GM12878 (cell line): ENCODE results near the gene PSMB10.

Source experiments
- EP300 ChIP-seq, 2 experiments: fragments of 150-350 bp in 1 of 2; IDR thresholded peaks; 2 replicates each; pipeline ENCODE4 v1.6.1; 2011 to 2012; ENCODE audit warnings: low read depth in 2 of 2, low read length in 2 of 2, borderline replicate concordance in 1 of 2, improper control_type of control experiment in 1 of 2, inconsistent platforms in 1 of 2; ENCODE audit not compliant: control insufficient read depth in 1 of 2
- ESRRA ChIP-seq: IDR thresholded peaks from 2 replicates; pipeline ENCODE4 v1.6.1; 2012; ENCODE audit warnings: mild to moderate bottlenecking, low read length, improper control_type of control experiment
- EZH2 ChIP-seq: IDR thresholded peaks from 2 replicates; pipeline ENCODE4 v1.6.1; 2012; ENCODE audit warnings: low read depth, mild to moderate bottlenecking, control low read depth, inconsistent platforms, low read length, borderline replicate concordance; ENCODE audit not compliant: control insufficient read depth
- KLF5 ChIP-seq: fragments of 450-650 bp; IDR thresholded peaks from 2 replicates; pipeline ENCODE4 v1.6.1; 2014; ENCODE audit warnings: mild to moderate bottlenecking; ENCODE audit not compliant: partially characterized antibody
- NBN ChIP-seq: fragments of 450-650 bp; IDR thresholded peaks from 2 replicates; pipeline ENCODE4 v1.6.1; 2016
- NR2C1 ChIP-seq: fragments of 450-650 bp; IDR thresholded peaks from 2 replicates; pipeline ENCODE4 v1.6.1; 2017; ENCODE audit warnings: antibody characterized with exemption, mild to moderate bottlenecking, moderate library complexity
- NRF1 ChIP-seq: conservative IDR thresholded peaks from 2 replicates; pipeline ENCODE4 v1.6.1; 2011; ENCODE audit warnings: mild to moderate bottlenecking, low read depth, low read length, improper control_type of control experiment
- POLR2AphosphoS5 ChIP-seq: IDR thresholded peaks from 2 replicates; pipeline ENCODE4 v1.6.1; 2011; ENCODE audit warnings: mild to moderate bottlenecking, low read length, inconsistent platforms
- STAT3 ChIP-seq: IDR thresholded peaks from 2 replicates; pipeline ENCODE4 v1.6.1; 2011; ENCODE audit warnings: low read depth, low read length, improper control_type of control experiment
- TF ChIP-seq, protein P1 (sequence below): IDR thresholded peaks from 2 replicates; pipeline ENCODE4 v1.6.1; 2012; ENCODE audit warnings: low read length, inconsistent platforms
- TF ChIP-seq, protein P2 (sequence below), 3 experiments: IDR thresholded peaks in 2 of 3; conservative IDR thresholded peaks in 1 of 3; 2 replicates each; pipeline ENCODE4 v1.5.1; 2011; ENCODE audit warnings: low read depth in 3 of 3, low read length in 3 of 3, mild to moderate bottlenecking in 3 of 3, control low read depth in 2 of 3, moderate library complexity in 2 of 3, inconsistent platforms in 1 of 3, mixed read lengths in 1 of 3; ENCODE audit not compliant: control insufficient read depth in 2 of 3, insufficient read depth in 1 of 3; ENCODE audit errors: extremely low read depth in 1 of 3
- TF ChIP-seq, protein P3 (sequence below): fragments of 450-650 bp; IDR thresholded peaks from 2 replicates; pipeline ENCODE4 v1.6.1; 2017; ENCODE audit warnings: mild to moderate bottlenecking, low read depth, inconsistent platforms; ENCODE audit not compliant: poor library complexity, severe bottlenecking

DNA sequence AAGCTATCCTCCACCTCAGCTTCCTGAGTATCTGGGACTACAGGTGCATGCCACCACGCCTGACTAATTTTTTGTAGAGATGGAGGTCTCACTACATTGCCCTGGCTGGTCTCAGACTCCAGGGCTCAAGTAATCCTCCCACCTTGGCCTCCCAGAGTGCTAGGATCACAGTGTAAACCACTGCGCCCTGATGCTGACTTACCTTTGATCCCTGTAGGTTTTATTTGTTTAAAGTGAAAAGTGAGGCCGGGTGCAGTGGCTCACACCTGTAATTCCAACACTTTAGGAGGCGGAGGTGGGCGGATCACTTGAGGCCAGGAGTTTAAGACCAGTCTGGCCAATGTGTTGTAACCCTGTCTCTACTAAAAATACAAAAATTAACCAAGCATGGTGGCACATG is 34.9 kb downstream of the PSMB10 start:
- TF ChIP-seq, protein P1, sequence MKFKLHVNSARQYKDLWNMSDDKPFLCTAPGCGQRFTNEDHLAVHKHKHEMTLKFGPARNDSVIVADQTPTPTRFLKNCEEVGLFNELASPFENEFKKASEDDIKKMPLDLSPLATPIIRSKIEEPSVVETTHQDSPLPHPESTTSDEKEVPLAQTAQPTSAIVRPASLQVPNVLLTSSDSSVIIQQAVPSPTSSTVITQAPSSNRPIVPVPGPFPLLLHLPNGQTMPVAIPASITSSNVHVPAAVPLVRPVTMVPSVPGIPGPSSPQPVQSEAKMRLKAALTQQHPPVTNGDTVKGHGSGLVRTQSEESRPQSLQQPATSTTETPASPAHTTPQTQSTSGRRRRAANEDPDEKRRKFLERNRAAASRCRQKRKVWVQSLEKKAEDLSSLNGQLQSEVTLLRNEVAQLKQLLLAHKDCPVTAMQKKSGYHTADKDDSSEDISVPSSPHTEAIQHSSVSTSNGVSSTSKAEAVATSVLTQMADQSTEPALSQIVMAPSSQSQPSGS: no peak
- TF ChIP-seq, protein P2, sequence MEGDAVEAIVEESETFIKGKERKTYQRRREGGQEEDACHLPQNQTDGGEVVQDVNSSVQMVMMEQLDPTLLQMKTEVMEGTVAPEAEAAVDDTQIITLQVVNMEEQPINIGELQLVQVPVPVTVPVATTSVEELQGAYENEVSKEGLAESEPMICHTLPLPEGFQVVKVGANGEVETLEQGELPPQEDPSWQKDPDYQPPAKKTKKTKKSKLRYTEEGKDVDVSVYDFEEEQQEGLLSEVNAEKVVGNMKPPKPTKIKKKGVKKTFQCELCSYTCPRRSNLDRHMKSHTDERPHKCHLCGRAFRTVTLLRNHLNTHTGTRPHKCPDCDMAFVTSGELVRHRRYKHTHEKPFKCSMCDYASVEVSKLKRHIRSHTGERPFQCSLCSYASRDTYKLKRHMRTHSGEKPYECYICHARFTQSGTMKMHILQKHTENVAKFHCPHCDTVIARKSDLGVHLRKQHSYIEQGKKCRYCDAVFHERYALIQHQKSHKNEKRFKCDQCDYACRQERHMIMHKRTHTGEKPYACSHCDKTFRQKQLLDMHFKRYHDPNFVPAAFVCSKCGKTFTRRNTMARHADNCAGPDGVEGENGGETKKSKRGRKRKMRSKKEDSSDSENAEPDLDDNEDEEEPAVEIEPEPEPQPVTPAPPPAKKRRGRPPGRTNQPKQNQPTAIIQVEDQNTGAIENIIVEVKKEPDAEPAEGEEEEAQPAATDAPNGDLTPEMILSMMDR (IDR thresholded peaks at IDR 0.05 in 2 of 3, conservative IDR thresholded peaks at IDR 0.05 in 1 of 3; ENCODE audit: control insufficient read depth in 2 of 3, extremely low read depth in 1 of 3, insufficient read depth in 1 of 3, low read depth in 3 of 3, low read length in 3 of 3): no peak
- TF ChIP-seq KLF5: no peak
- no peak for TF ChIP-seq NBN
- TF ChIP-seq, protein P3, sequence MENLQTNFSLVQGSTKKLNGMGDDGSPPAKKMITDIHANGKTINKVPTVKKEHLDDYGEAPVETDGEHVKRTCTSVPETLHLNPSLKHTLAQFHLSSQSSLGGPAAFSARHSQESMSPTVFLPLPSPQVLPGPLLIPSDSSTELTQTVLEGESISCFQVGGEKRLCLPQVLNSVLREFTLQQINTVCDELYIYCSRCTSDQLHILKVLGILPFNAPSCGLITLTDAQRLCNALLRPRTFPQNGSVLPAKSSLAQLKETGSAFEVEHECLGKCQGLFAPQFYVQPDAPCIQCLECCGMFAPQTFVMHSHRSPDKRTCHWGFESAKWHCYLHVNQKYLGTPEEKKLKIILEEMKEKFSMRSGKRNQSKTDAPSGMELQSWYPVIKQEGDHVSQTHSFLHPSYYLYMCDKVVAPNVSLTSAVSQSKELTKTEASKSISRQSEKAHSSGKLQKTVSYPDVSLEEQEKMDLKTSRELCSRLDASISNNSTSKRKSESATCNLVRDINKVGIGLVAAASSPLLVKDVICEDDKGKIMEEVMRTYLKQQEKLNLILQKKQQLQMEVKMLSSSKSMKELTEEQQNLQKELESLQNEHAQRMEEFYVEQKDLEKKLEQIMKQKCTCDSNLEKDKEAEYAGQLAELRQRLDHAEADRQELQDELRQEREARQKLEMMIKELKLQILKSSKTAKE: no peak
- TF ChIP-seq ESRRA: no peak
- no peak for TF ChIP-seq NR2C1
- TF ChIP-seq STAT3: no peak
- TF ChIP-seq NRF1: no peak
- TF ChIP-seq POLR2AphosphoS5: no peak
- no peak for TF ChIP-seq EP300 (IDR thresholded peaks at IDR 0.05; ENCODE audit: borderline replicate concordance in 1 of 2, control insufficient read depth in 1 of 2, low read depth in 2 of 2, low read length in 2 of 2)
- no peak for TF ChIP-seq EZH2
